Measurements from ENCODE around the gene SH3RF2. TPM values are rescaled to one million over a fixed set of nuclear protein-coding genes. Genes with fewer than 3 reads are reported as not detected.

The SH3RF2 gene
- total and polyA plus RNA-seq, 9 of the 15 experiments (the other 6 are each of a cell fraction or from before 2014, with no cell fraction given) = 0.05 TPM; not detected in 8

DNA sequence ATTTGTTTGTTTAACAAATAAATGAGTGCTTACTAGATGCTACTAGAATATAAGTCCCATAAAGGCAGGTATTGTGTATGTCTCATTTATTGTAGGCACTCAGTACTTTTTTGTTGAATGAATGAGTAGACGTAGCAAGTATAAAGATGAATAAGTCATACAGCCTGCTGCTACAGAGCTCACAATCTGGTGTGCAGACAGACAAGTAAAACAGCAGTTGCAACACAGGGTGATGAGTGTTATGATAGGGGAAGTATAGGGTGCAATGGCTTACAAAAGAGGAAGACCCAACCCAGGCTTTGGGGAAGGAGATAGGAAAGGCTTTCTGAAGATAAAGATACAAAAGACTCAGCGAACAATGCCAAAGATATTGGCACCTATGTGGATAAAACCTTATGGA, 47.7 kb downstream of the SH3RF2 start:
- FAIRE-seq (no peak), DNase-seq (ENCODE audit: extremely low read depth in 1 of 4, low spot score in 3 of 4) (no peak), ATAC-seq (no peak)
- POLR2A ChIA-PET = no interaction called here
- Histone ChIP-seq H3K4me3 (no peak overlapping the region), H3K9me3 (replicated peaks; ENCODE audit: control insufficient read depth, insufficient read depth, low read depth, low read length) (no peaks in the 10 kb centered on the region), H3K4me1 (replicated peaks in 1 of 2; ENCODE audit: control insufficient read depth in 2 of 2, insufficient read depth in 2 of 2, low read length in 2 of 2) (no peaks in the 10 kb centered on the region), H2AFZ (ENCODE audit: low read depth, low read length) (no peak overlapping the region), H3K4me2 (ENCODE audit: insufficient read depth, low read length) (no peak overlapping the region), H3K27ac (ENCODE audit: extremely low read depth, low read depth, low read length) (no peak overlapping the region), H3K79me2 (ENCODE audit: control insufficient read depth, insufficient read depth, low read length) (no peaks in the 10 kb centered on the region), H3K27me3 (ENCODE audit: control insufficient read depth in 2 of 2, insufficient read depth in 2 of 2, low read length in 2 of 2) (no peaks in the 10 kb centered on the region), H4K20me1 (replicated peaks; ENCODE audit: control insufficient read depth, insufficient read depth, low read length) (no peaks in the 10 kb centered on the region), H3K9ac (ENCODE audit: insufficient read depth in 1 of 2, low read depth in 2 of 2, low read length in 2 of 2) (no peak overlapping the region), H3K36me3 (ENCODE audit: control insufficient read depth, insufficient read depth, low read length) (no peaks in the 10 kb centered on the region), H3K9me1 (ENCODE audit: control insufficient read depth, insufficient read depth, low read length) (no peaks in the 10 kb centered on the region)
- in situ Hi-C loops (cut with MboI) = no loop called here
- WGBS (ENCODE audit: insufficient coverage, low coverage, missing lambda C conversion rate) = 0% methylated on average over 2 of the region's 2 CpGs
- CTCF ChIA-PET (ENCODE audit: low intra/inter-chr PET ratio) = no interaction called here
- no TSS peak for BruUV-seq (replicated peaks)
- intact Hi-C loops (cut with micrococcal nuclease) = no loop called here
- TF ChIP-seq KDM4B (IDR thresholded peaks at IDR 0.05; ENCODE audit: borderline replicate concordance in 2 of 2, low read depth in 1 of 2) (no peak), HSF4 (CRISPR knock-in tag; IDR thresholded peaks at IDR 0.05; ENCODE audit: borderline replicate concordance) (no peak), GATAD2B (IDR thresholded peaks at IDR 0.05; ENCODE audit: borderline replicate concordance) (no peak), XRCC3 (IDR thresholded peaks at IDR 0.05) (no peak), SPI1 (IDR thresholded peaks at IDR 0.05; ENCODE audit: borderline replicate concordance, low read depth, low read length) (peak; percentile 49; the same call in 1 of the 2 replicates), ELF1 (tag; IDR thresholded peaks at IDR 0.05) (no peak), ELF2 (CRISPR knock-in tag; IDR thresholded peaks at IDR 0.05) (no peak), RBM15 (IDR thresholded peaks at IDR 0.05; ENCODE audit: insufficient read depth, low read length) (no peak), YY1 (IDR thresholded peaks at IDR 0.05; ENCODE audit: borderline replicate concordance in 1 of 3, control insufficient read depth in 1 of 3, extremely low read depth in 1 of 3, insufficient read depth in 3 of 3, insufficient read length in 1 of 3, insufficient replicate concordance in 2 of 3, low read depth in 1 of 3, low read length in 2 of 3) (no peak), ZNF134 (CRISPR knock-in tag; conservative IDR thresholded peaks at IDR 0.05) (no peak), ZNF75A (CRISPR knock-in tag; IDR thresholded peaks at IDR 0.05) (no peak), WHSC1 (IDR thresholded peaks at IDR 0.05; ENCODE audit: low read length) (no peak), BRCA1 (IDR thresholded peaks at IDR 0.05) (no peak), BRCA1 (CRISPR knock-in tag; IDR thresholded peaks at IDR 0.05) (no peak)
- TF ChIP-seq, protein P1, sequence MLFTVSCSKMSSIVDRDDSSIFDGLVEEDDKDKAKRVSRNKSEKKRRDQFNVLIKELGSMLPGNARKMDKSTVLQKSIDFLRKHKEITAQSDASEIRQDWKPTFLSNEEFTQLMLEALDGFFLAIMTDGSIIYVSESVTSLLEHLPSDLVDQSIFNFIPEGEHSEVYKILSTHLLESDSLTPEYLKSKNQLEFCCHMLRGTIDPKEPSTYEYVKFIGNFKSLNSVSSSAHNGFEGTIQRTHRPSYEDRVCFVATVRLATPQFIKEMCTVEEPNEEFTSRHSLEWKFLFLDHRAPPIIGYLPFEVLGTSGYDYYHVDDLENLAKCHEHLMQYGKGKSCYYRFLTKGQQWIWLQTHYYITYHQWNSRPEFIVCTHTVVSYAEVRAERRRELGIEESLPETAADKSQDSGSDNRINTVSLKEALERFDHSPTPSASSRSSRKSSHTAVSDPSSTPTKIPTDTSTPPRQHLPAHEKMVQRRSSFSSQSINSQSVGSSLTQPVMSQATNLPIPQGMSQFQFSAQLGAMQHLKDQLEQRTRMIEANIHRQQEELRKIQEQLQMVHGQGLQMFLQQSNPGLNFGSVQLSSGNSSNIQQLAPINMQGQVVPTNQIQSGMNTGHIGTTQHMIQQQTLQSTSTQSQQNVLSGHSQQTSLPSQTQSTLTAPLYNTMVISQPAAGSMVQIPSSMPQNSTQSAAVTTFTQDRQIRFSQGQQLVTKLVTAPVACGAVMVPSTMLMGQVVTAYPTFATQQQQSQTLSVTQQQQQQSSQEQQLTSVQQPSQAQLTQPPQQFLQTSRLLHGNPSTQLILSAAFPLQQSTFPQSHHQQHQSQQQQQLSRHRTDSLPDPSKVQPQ (CRISPR knock-in tag; IDR thresholded peaks at IDR 0.05; ENCODE audit: borderline replicate concordance) = no peak
- TF ChIP-seq, protein P2, sequence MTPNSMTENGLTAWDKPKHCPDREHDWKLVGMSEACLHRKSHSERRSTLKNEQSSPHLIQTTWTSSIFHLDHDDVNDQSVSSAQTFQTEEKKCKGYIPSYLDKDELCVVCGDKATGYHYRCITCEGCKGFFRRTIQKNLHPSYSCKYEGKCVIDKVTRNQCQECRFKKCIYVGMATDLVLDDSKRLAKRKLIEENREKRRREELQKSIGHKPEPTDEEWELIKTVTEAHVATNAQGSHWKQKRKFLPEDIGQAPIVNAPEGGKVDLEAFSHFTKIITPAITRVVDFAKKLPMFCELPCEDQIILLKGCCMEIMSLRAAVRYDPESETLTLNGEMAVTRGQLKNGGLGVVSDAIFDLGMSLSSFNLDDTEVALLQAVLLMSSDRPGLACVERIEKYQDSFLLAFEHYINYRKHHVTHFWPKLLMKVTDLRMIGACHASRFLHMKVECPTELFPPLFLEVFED (CRISPR knock-in tag; conservative IDR thresholded peaks at IDR 0.05) = no peak
- TF ChIP-seq, protein P3, sequence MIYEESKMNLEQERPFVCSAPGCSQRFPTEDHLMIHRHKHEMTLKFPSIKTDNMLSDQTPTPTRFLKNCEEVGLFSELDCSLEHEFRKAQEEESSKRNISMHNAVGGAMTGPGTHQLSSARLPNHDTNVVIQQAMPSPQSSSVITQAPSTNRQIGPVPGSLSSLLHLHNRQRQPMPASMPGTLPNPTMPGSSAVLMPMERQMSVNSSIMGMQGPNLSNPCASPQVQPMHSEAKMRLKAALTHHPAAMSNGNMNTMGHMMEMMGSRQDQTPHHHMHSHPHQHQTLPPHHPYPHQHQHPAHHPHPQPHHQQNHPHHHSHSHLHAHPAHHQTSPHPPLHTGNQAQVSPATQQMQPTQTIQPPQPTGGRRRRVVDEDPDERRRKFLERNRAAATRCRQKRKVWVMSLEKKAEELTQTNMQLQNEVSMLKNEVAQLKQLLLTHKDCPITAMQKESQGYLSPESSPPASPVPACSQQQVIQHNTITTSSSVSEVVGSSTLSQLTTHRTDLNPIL (CRISPR knock-in tag; IDR thresholded peaks at IDR 0.05) = no peak
- TF ChIP-seq, protein P4, sequence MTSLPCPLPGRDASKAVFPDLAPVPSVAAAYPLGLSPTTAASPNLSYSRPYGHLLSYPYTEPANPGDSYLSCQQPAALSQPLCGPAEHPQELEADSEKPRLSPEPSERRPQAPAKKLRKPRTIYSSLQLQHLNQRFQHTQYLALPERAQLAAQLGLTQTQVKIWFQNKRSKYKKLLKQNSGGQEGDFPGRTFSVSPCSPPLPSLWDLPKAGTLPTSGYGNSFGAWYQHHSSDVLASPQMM (CRISPR knock-in tag; IDR thresholded peaks at IDR 0.05) = no peak

Data from K562 (cell line).